Loucy (cell line): Measurements from ENCODE around the gene ADAMTS16.

Experiments
- H2AFZ ChIP-seq: fragments of 200-600 bp; sonication (generic); 2 replicates; pipeline ENCODE4 v1.6.0; 2016; ENCODE audit warnings: antibody characterized with exemption, mild to moderate bottlenecking, low read length, moderate library complexity
- H3F3A ChIP-seq: fragments of 200-600 bp; 2 replicates; pipeline ENCODE4 v1.6.0; 2016; ENCODE audit warnings: antibody characterized with exemption, low read depth, mild to moderate bottlenecking
- H3K27me3 ChIP-seq: fragments of 200-600 bp; sonication (generic); 2 replicates; pipeline ENCODE4 v1.6.1; 2014; ENCODE audit warnings: low read length, mild to moderate bottlenecking; ENCODE audit not compliant: insufficient read depth, poor library complexity, severe bottlenecking
- H3K36me3 ChIP-seq: fragments of 200-600 bp; sonication (generic); 2 replicates; pipeline ENCODE4 v1.6.1; 2016; ENCODE audit warnings: low read length; ENCODE audit not compliant: insufficient read depth
- H3K4me1 ChIP-seq: fragments of 200-600 bp; sonication (generic); 2 replicates; pipeline ENCODE4 v1.5.1; 2014; ENCODE audit warnings: low read length, mild to moderate bottlenecking; ENCODE audit not compliant: insufficient read depth, poor library complexity, severe bottlenecking
- H3K4me2 ChIP-seq: fragments of 200-600 bp; sonication (generic); 2 replicates; pipeline ENCODE4 v1.6.0; 2014; ENCODE audit warnings: antibody characterized with exemption, low read length, low read depth, mild to moderate bottlenecking; ENCODE audit not compliant: poor library complexity, severe bottlenecking
- H3K4me3 ChIP-seq: fragments of 200-600 bp; sonication (generic); 2 replicates; pipeline ENCODE4 v1.5.1; 2014; ENCODE audit warnings: low read length, mild to moderate bottlenecking, mixed read lengths; ENCODE audit not compliant: poor library complexity, severe bottlenecking
- H3K79me2 ChIP-seq: fragments of 200-600 bp; sonication (generic); 2 replicates; pipeline ENCODE4 v1.6.1; 2014; ENCODE audit warnings: low read length; ENCODE audit not compliant: insufficient read depth
- H3K9ac ChIP-seq: fragments of 200-600 bp; sonication (generic); 2 replicates; pipeline ENCODE4 v1.6.0; 2014; ENCODE audit warnings: mild to moderate bottlenecking, low read depth, low read length, moderate library complexity; ENCODE audit not compliant: poor library complexity, severe bottlenecking
- H3K9me2 ChIP-seq: fragments of 200-600 bp; sonication (generic); replicated peaks from 2 replicates; pipeline ENCODE4 v1.6.1; 2016; ENCODE audit warnings: low read depth, low read length, mixed read lengths
- H3K9me3 ChIP-seq: fragments of 200-600 bp; sonication (generic); 2 replicates; pipeline ENCODE4 v1.6.1; 2014; ENCODE audit warnings: mild to moderate bottlenecking, antibody characterized with exemption, low read length, low read depth; ENCODE audit not compliant: insufficient read depth
- H4K20me1 ChIP-seq: fragments of 200-600 bp; sonication (generic); 2 replicates; pipeline ENCODE4 v1.6.0; 2014; ENCODE audit warnings: antibody characterized with exemption, low read length, mild to moderate bottlenecking; ENCODE audit not compliant: insufficient read depth, poor library complexity, severe bottlenecking
- CTCF ChIP-seq: fragments of 200-600 bp; sonication (generic); conservative IDR thresholded peaks from 2 replicates; pipeline ENCODE4 v1.5.1; 2014; ENCODE audit warnings: mild to moderate bottlenecking, antibody characterized with exemption, low read length
- EZH2phosphoT487 ChIP-seq: fragments of 200-600 bp; IDR thresholded peaks from 2 replicates; pipeline ENCODE4 v1.6.1; 2018; ENCODE audit warnings: antibody characterized with exemption, mild to moderate bottlenecking, moderate library complexity, borderline replicate concordance

The ADAMTS16 gene

DNA sequence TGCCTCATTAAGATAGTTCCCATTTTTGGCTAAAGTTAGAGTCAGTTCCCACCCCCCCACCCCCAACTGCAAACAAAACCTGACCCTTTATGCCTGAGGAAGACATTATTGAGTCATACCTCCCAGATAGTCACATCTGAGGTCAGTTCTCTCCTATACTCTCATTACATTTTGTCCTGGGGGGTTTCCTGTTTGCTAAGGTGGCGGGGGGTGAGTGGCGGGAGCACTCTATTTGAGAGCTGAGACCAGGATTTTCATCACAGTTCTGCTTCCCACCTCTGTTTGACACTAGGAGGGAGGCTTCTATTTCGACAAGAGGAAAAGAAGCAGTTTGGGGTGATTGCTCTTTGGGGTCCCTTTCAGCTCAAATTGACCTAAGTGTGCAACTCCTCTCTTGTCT lies 222.9 kb downstream of the ADAMTS16 start:
- no peak overlapping the region for H2AFZ ChIP-seq
- no peaks in the 10 kb centered on the region for H3K9me2 ChIP-seq
- no peaks in the 10 kb centered on the region for H3K4me1 ChIP-seq
- H4K20me1 ChIP-seq: no peaks in the 10 kb centered on the region
- no peak overlapping the region for H3K4me3 ChIP-seq
- H3K36me3 ChIP-seq: no peaks in the 10 kb centered on the region
- no peaks in the 10 kb centered on the region for H3F3A ChIP-seq
- TF ChIP-seq CTCF: no peak
- TF ChIP-seq EZH2phosphoT487: no peak
- H3K79me2 ChIP-seq: no peaks in the 10 kb centered on the region
- no peak overlapping the region for H3K9ac ChIP-seq
- no peaks in the 10 kb centered on the region; the same call in 1 of the 2 replicates for H3K9me3 ChIP-seq
- no peaks in the 10 kb centered on the region for H3K27me3 ChIP-seq
- no peak overlapping the region for H3K4me2 ChIP-seq

DNA sequence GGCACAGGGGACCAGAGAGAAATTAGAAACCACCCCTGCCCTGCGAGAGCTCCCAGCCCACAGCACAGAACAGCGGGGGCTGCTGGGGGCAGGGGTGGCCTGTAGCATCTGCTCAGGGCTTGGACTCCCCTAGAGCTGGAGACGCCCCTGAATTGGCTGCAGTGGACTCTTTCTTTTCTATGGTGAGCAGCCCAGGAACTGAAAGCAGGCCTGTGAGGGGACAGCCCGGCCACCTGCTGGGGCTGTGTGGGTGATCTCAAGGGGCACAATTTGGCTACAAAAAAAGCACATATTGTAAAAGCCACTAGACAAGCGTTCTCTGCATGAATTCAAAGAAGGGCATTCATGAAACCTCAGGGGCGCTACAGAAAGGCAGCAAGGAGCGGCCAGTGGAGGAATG lies 224.8 kb downstream of the ADAMTS16 start:
- Histone ChIP-seq H3K4me3 (no peak overlapping the region), H3K79me2 (no peaks in the 10 kb centered on the region), H3F3A (no peaks in the 10 kb centered on the region), H3K9ac (no peak overlapping the region), H3K9me3 (no peaks in the 10 kb centered on the region; the same call in 1 of the 2 replicates), H2AFZ (no peak overlapping the region), H3K36me3 (no peaks in the 10 kb centered on the region), H4K20me1 (no peaks in the 10 kb centered on the region), H3K27me3 (no peaks in the 10 kb centered on the region), H3K9me2 (no peaks in the 10 kb centered on the region), H3K4me2 (no peak overlapping the region), H3K4me1 (no peaks in the 10 kb centered on the region)
- TF ChIP-seq CTCF: no peak
- TF ChIP-seq EZH2phosphoT487: no peak

DNA sequence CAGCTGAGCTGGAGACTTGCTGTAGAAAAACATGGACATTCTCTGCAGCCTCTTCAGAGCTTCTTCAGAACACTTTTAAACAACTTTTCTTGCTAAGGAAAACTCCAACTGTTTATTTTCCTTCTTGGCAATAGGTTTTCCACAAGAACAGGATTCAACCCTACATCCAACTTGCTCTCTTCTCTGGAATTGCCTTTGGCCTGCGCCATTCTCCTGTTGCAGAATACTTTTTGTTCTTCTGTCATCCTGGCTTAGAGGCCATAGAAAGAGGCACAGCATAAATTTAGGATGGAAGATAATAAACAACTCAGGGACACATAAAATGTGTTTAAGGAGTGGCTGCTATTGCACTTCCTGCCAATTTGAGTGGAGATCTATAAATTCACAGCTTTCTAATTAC lies 227.6 kb downstream of the ADAMTS16 start:
- Histone ChIP-seq H3K9me3 (no peaks in the 10 kb centered on the region; the same call in 1 of the 2 replicates), H3K36me3 (no peaks in the 10 kb centered on the region), H3K9me2 (no peaks in the 10 kb centered on the region), H3K4me3 (no peak overlapping the region), H3K4me2 (no peak overlapping the region), H3K4me1 (no peaks in the 10 kb centered on the region), H2AFZ (no peak overlapping the region), H3K79me2 (no peaks in the 10 kb centered on the region), H3K27me3 (no peaks in the 10 kb centered on the region), H3K9ac (no peak overlapping the region), H3F3A (no peaks in the 10 kb centered on the region), H4K20me1 (no peaks in the 10 kb centered on the region)
- TF ChIP-seq CTCF (no peak), EZH2phosphoT487 (no peak)
